Kidney (tissue), 14 donors: ENCODE measurements around the gene SCUBE3. TPM values are rescaled to one million over a fixed set of nuclear protein-coding genes. Genes with fewer than 3 reads are reported as not detected.

Experiments used
- DNase-seq, 5 donors: peaks; one replicate each; pipeline ENCODE4 v3.0.0-alpha.2; 2013 to 2020
- FAIRE-seq: peaks from 2 replicates; lab custom pipeline; 2012; peaks lifted over from hg19 to GRCh38; lab: Jason Lieb, UNC
- H3K27ac ChIP-seq, 2 donors: one replicate each; pipeline ENCODE4 v1.7.0; 2013; ENCODE audit warnings: low read depth in 2 of 2, low read length in 2 of 2, inconsistent platforms in 1 of 2
- H3K27me3 ChIP-seq: one replicate; pipeline ENCODE4 v1.7.1; 2013; ENCODE audit warnings: low read length, inconsistent platforms; ENCODE audit not compliant: control insufficient read depth, insufficient read depth
- H3K36me3 ChIP-seq, 3 donors: one replicate each; pipeline versions ENCODE4 v1.7.0 to v1.7.1; 2013; ENCODE audit warnings: low read length in 3 of 3, control low read depth in 1 of 3, inconsistent platforms in 1 of 3; ENCODE audit not compliant: insufficient read depth in 3 of 3, control insufficient read depth in 2 of 3
- H3K4me1 ChIP-seq, 3 donors: one replicate each; pipeline versions ENCODE4 v1.7.0 to v1.7.1; 2013; ENCODE audit warnings: low read length in 3 of 3, inconsistent platforms in 1 of 3, low read depth in 1 of 3; ENCODE audit not compliant: control insufficient read depth in 2 of 3, insufficient read depth in 2 of 3
- H3K4me3 ChIP-seq, 3 donors: one replicate each; pipeline versions ENCODE4 v1.7.0 to v1.8.1; 2013; ENCODE audit warnings: low read length in 3 of 3, control low read depth in 1 of 3, inconsistent platforms in 1 of 3
- H3K9ac ChIP-seq, 3 donors: one replicate each; pipeline versions ENCODE4 v1.7.0 to v1.7.1; 2013; ENCODE audit warnings: low read length in 3 of 3, control low read depth in 1 of 3, inconsistent platforms in 1 of 3
- H3K9me3 ChIP-seq, 3 donors: one replicate each; pipeline versions ENCODE4 v1.7.0 to v1.7.1; 2013; ENCODE audit warnings: low read length in 3 of 3, control low read depth in 1 of 3, inconsistent platforms in 1 of 3; ENCODE audit not compliant: control insufficient read depth in 2 of 3, insufficient read depth in 1 of 3
- intact Hi-C: fragments of 100-400 bp; cut with DNase I; formaldehyde crosslinking; loops from one replicate; pipeline ENCODE4 v1.11.1; 2022
- polyA plus RNA-seq: library from polyadenylated mRNA; stranded (reverse); fragments of 350-450 nt; fragmentation: Illumina TruSeq; extraction: RNeasy Lipid Tissue Mini Kit (QIAGEN cat#74804); gene quantifications from one replicate; pipeline ENCODE4 v1.2.3, GENCODE V29; 2014; ENCODE audit warnings: low read depth, low replicate concordance; ENCODE audit not compliant: insufficient read depth
- total RNA-seq: library from RNA; stranded (reverse); fragmentation: NEBNext Ultra II Directional; extraction: Animal tissue kit (Norgen Biotek cat#: 25700); gene quantifications from one replicate; pipeline ENCODE4 v1.2.1, GENCODE V29; 2021
- TF ChIP-seq, protein P1 (sequence below): IDR thresholded peaks from 3 replicates; pipeline ENCODE4 v1.5.1; 2012; ENCODE audit warnings: mild to moderate bottlenecking, moderate library complexity, borderline replicate concordance; ENCODE audit not compliant: insufficient read depth; ENCODE audit errors: extremely low read depth
- donor health status: control.
- donor health status: control.
- donor health status: control.
- donor health status: control.
- donor health status: control.
- donor health status: DM: yes; HTN: yes; CAD: no.
- donor health status: Normal renal cell carcinoma (clear cell type).

The SCUBE3 gene
- total and polyA plus RNA-seq, 2 donors from 2014 or later, result 2.5 to 4.5 TPM

DNA sequence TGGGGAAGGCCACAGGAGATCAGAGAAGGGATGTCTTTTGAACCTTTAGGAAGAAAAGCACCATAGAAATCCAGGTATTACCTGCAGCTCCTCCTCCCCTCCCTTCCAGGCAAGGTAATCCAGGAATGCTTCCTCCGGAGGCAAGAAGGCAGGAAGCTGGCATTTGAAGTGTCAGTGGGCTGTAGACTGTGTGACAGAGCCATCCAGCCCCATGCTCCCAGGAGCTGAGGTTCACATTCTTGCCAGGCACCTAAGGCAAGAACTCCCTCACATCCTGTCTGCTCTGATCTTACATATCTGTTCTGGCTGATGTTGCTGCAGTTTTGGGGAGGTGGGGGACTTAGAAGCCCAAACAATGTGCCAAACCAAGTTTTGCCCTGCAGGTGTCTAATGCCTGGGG is 27.8 kb upstream of the SCUBE3 start:
- no peak overlapping the region for H3K9ac ChIP-seq
- FAIRE-seq (no peak), DNase-seq (no peak)
- no peak overlapping the region for H3K27ac ChIP-seq
- peaks cover 0 to 6% (median 3%) of the 10 kb centered on the region in 3 donors for H3K4me1 ChIP-seq
- no peaks in the 10 kb centered on the region for H3K36me3 ChIP-seq
- no peaks in the 10 kb centered on the region for H3K9me3 ChIP-seq
- no peak overlapping the region for H3K4me3 ChIP-seq
- intact Hi-C loops, result no loop called here
- no peaks in the 10 kb centered on the region for H3K27me3 ChIP-seq
- TF ChIP-seq, protein P1, sequence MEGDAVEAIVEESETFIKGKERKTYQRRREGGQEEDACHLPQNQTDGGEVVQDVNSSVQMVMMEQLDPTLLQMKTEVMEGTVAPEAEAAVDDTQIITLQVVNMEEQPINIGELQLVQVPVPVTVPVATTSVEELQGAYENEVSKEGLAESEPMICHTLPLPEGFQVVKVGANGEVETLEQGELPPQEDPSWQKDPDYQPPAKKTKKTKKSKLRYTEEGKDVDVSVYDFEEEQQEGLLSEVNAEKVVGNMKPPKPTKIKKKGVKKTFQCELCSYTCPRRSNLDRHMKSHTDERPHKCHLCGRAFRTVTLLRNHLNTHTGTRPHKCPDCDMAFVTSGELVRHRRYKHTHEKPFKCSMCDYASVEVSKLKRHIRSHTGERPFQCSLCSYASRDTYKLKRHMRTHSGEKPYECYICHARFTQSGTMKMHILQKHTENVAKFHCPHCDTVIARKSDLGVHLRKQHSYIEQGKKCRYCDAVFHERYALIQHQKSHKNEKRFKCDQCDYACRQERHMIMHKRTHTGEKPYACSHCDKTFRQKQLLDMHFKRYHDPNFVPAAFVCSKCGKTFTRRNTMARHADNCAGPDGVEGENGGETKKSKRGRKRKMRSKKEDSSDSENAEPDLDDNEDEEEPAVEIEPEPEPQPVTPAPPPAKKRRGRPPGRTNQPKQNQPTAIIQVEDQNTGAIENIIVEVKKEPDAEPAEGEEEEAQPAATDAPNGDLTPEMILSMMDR, result no peak

DNA sequence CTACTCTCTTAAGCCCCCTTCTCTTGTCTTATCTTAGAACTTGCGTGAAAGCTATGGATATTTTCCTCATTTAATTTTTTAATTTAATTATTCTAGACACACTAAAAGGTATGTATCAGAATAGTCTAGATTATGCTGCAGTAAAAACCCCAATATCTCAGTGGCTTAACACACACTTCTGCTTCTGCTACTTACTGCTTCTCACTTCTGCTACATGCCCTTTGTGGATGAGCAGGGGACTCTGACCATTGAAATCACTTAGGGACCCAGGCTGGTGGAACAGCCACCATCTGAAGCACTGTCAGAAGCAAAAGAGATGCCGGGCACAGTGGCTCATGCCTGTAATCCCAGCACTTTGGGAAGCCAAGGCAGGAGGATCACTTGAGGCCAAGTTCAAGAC is 27.2 kb upstream of the SCUBE3 start:
- Histone ChIP-seq H3K27me3 (no peaks in the 10 kb centered on the region), H3K9ac (no peak overlapping the region), H3K4me1 (peaks cover 0 to 3% (median under 1%) of the 10 kb centered on the region in 3 donors), H3K36me3 (no peaks in the 10 kb centered on the region), H3K27ac (no peak overlapping the region), H3K9me3 (no peaks in the 10 kb centered on the region), H3K4me3 (no peak overlapping the region)
- TF ChIP-seq, protein P1, result no peak
- intact Hi-C loops, result no loop called here
- DNase-seq, result no peak
- FAIRE-seq, result no peak

DNA sequence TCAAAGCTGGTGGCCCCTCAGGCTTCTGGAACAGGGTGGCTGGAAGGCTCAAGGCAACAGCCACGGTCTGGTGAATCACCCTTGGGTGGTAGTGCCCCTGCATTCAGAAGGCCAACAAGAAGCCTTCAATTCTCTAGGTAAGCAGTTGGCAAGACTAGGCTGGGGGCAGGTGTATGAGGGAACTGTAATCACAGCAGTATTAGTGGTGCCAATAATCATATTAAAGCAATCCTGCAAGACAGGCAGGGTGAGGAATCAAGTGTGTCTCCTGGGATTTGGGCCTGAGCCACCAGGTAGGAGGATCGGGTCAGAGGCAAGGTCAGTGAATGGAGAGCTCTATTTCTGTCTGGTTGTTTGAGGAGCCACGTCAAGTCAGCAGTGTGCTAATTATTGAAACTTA is 24.9 kb upstream of the SCUBE3 start:
- Histone ChIP-seq H3K27me3 (no peaks in the 10 kb centered on the region), H3K4me3 (no peak overlapping the region), H3K9ac (no peak overlapping the region), H3K27ac (no peak overlapping the region), H3K36me3 (no peaks in the 10 kb centered on the region), H3K4me1 (no peaks in the 10 kb centered on the region), H3K9me3 (no peaks in the 10 kb centered on the region)
- DNase-seq (no peak), FAIRE-seq (no peak)
- TF ChIP-seq, protein P1, result no peak
- intact Hi-C loops, result no loop called here

DNA sequence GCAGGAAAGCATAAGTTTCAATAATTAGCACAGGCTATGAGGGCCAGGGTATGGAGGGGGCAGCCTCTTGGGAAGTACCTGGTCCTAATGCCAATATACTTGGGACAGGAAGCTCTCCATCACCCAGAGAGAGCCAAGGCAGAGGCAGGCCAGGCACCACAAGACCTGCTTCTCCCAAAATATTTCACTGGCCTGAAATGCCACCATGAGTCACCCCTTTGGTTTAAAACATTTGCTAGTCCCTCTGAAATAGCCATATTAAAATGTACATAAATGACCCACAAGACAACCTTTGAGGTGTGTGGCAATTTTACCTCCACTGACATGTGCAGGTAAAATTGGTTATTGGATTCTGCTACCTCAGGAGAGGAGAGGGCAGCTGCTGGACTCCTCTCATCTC is 23.4 kb upstream of the SCUBE3 start:
- intact Hi-C loops, result no loop called here
- H3K9ac ChIP-seq, result no peak overlapping the region
- no peaks in the 10 kb centered on the region for H3K9me3 ChIP-seq
- H3K4me3 ChIP-seq, result no peak overlapping the region
- H3K27me3 ChIP-seq, result no peaks in the 10 kb centered on the region
- no peak for FAIRE-seq
- H3K4me1 ChIP-seq, result no peaks in the 10 kb centered on the region
- no peak overlapping the region for H3K27ac ChIP-seq
- no peak for DNase-seq
- H3K36me3 ChIP-seq, result no peaks in the 10 kb centered on the region
- TF ChIP-seq, protein P1, result no peak
